ENCODE measurements around the gene CAMKMT.

DNA sequence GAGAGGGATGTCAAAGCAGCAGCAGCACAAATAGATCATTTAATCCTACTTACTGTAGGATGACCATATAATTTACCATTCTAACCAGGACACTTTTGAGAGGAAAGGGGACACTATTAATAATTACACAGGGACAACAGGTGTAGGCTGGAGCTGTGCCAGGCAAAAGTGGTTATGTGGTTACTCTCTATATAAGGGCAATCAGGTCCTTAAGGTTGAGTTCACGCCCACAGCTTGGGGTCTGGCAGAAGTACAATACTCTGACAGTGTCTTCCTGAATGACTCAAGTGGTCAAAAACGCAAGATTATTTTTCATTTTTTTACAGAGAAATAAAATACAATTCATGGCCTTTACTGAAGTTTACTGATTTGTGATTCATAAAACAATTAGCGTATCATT is 3.2 kb upstream of the CAMKMT start:
- TF ChIP-seq, protein P1, sequence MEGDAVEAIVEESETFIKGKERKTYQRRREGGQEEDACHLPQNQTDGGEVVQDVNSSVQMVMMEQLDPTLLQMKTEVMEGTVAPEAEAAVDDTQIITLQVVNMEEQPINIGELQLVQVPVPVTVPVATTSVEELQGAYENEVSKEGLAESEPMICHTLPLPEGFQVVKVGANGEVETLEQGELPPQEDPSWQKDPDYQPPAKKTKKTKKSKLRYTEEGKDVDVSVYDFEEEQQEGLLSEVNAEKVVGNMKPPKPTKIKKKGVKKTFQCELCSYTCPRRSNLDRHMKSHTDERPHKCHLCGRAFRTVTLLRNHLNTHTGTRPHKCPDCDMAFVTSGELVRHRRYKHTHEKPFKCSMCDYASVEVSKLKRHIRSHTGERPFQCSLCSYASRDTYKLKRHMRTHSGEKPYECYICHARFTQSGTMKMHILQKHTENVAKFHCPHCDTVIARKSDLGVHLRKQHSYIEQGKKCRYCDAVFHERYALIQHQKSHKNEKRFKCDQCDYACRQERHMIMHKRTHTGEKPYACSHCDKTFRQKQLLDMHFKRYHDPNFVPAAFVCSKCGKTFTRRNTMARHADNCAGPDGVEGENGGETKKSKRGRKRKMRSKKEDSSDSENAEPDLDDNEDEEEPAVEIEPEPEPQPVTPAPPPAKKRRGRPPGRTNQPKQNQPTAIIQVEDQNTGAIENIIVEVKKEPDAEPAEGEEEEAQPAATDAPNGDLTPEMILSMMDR (conservative IDR thresholded peaks at IDR 0.05 in 1 of 2, IDR thresholded peaks at IDR 0.05 in 1 of 2; ENCODE audit: extremely low read depth in 1 of 2, insufficient read depth in 1 of 2, low read depth in 1 of 2, low read length in 2 of 2) = no peak
- TF ChIP-seq EZH2 (IDR thresholded peaks at IDR 0.05; ENCODE audit: borderline replicate concordance, low read length) = no peak

Measured in mammary epithelial cell (primary cell).